Neural cell (in vitro differentiated cells): ENCODE results near the gene PDE6C. TPM values are rescaled to one million over a fixed set of nuclear protein-coding genes. Genes with fewer than 3 reads are reported as not detected.

ENCODE experiments used
- H2AFZ ChIP-seq: fragments of 200-600, 300-800 bp; sonication (generic), shearing (Covaris generic); 2 replicates; pipeline ENCODE4 v1.6.0; 2014; ENCODE audit warnings: low read depth, mild to moderate bottlenecking, antibody characterized with exemption, low read length, moderate library complexity
- H3F3A ChIP-seq: fragments of 200-600 bp; shearing (Covaris generic); 2 replicates; pipeline ENCODE4 v1.6.1; 2016; ENCODE audit warnings: mild to moderate bottlenecking, moderate library complexity, mixed read lengths, antibody characterized with exemption, low read length; ENCODE audit not compliant: insufficient read depth, poor library complexity, severe bottlenecking
- H3K27ac ChIP-seq: fragments of 200-600, 300-800 bp; sonication (generic), shearing (Covaris generic); 2 replicates; pipeline ENCODE4 v1.5.1; 2014; ENCODE audit warnings: mild to moderate bottlenecking, low read length, moderate library complexity
- H3K27me3 ChIP-seq: fragments of 300-800, 200-600 bp; sonication (generic), shearing (Covaris generic); 2 replicates; pipeline ENCODE4 v1.6.0; 2014; ENCODE audit warnings: mild to moderate bottlenecking, low read depth, low read length, moderate library complexity; ENCODE audit not compliant: insufficient read depth
- H3K36me3 ChIP-seq: fragments of 300-800, 200-600 bp; sonication (generic), shearing (Covaris generic); 2 replicates; pipeline ENCODE4 v1.5.1; 2014; ENCODE audit warnings: mild to moderate bottlenecking, antibody characterized with exemption, low read length, moderate library complexity; ENCODE audit not compliant: insufficient read depth
- H3K4me2 ChIP-seq: fragments of 300-800, 200-600 bp; sonication (generic), shearing (Covaris generic); 2 replicates; pipeline ENCODE4 v1.6.0; 2014; ENCODE audit warnings: mild to moderate bottlenecking, low read length
- H3K4me3 ChIP-seq: fragments of 300-800, 200-600 bp; sonication (generic), shearing (Covaris generic); 2 replicates; pipeline ENCODE4 v1.5.1; 2014; ENCODE audit warnings: mild to moderate bottlenecking, low read length, moderate library complexity
- H3K79me2 ChIP-seq: fragments of 200-600 bp; shearing (Covaris generic); replicated peaks from 2 replicates; pipeline ENCODE4 v1.6.0; 2014; ENCODE audit warnings: mild to moderate bottlenecking, low read length, moderate library complexity; ENCODE audit not compliant: insufficient read depth
- H3K9ac ChIP-seq: fragments of 300-800, 200-600 bp; sonication (generic), shearing (Covaris generic); 2 replicates; pipeline ENCODE4 v1.6.1; 2016; ENCODE audit warnings: mild to moderate bottlenecking, low read length, mixed read lengths
- H3K9me2 ChIP-seq: fragments of 200-600 bp; shearing (Covaris generic); 2 replicates; pipeline ENCODE4 v1.6.1; 2016; ENCODE audit warnings: mild to moderate bottlenecking, low read length, mixed read lengths; ENCODE audit not compliant: insufficient read depth
- H3K9me3 ChIP-seq: fragments of 200-600, 300-800 bp; sonication (generic), shearing (Covaris generic); 2 replicates; pipeline ENCODE4 v1.6.1; 2016; ENCODE audit warnings: mild to moderate bottlenecking, mixed run types, low read length, moderate library complexity, mixed read lengths
- H4K20me1 ChIP-seq: fragments of 200-600 bp; shearing (Covaris generic); 2 replicates; pipeline ENCODE4 v1.6.1; 2016; ENCODE audit warnings: mild to moderate bottlenecking, mixed run types; ENCODE audit not compliant: insufficient read depth
- EP300 ChIP-seq: fragments of 450-650 bp; conservative IDR thresholded peaks from 2 replicates; pipeline ENCODE4 v1.6.1; 2014; ENCODE audit warnings: antibody characterized with exemption, mild to moderate bottlenecking, moderate library complexity; ENCODE audit not compliant: poor library complexity, severe bottlenecking
- EZH2 ChIP-seq: fragments of 200-600, 300-800 bp; shearing (Covaris generic), sonication (generic); IDR thresholded peaks from 2 replicates; pipeline ENCODE4 v1.6.1; 2014; ENCODE audit warnings: antibody characterized with exemption, low read length, borderline replicate concordance, mild to moderate bottlenecking; ENCODE audit not compliant: insufficient read depth, poor library complexity, severe bottlenecking
- MXI1 ChIP-seq: fragments of 450-650 bp; conservative IDR thresholded peaks from 2 replicates; pipeline ENCODE4 v1.6.1; 2014; ENCODE audit warnings: antibody characterized with exemption, mild to moderate bottlenecking; ENCODE audit not compliant: poor library complexity, severe bottlenecking
- POLR2AphosphoS5 ChIP-seq: IDR thresholded peaks from 2 replicates; pipeline ENCODE4 v1.6.1; 2012
- RAD21 ChIP-seq: fragments of 450-650 bp; conservative IDR thresholded peaks from 2 replicates; pipeline ENCODE4 v1.6.1; 2014; ENCODE audit warnings: antibody characterized with exemption, mild to moderate bottlenecking, moderate library complexity
- SMC3 ChIP-seq: fragments of 450-650 bp; conservative IDR thresholded peaks from 2 replicates; pipeline ENCODE4 v1.6.1; 2014; ENCODE audit warnings: antibody characterized with exemption, mild to moderate bottlenecking, moderate library complexity; ENCODE audit not compliant: poor library complexity
- TAF1 ChIP-seq: IDR thresholded peaks from 2 replicates; pipeline ENCODE4 v1.6.1; 2012; ENCODE audit warnings: low read depth
- polyA plus RNA-seq: library from polyadenylated mRNA; depleted of rRNA; stranded (reverse); fragments of >200 nt; gene quantifications from 2 replicates; pipeline ENCODE4 v1.2.3, GENCODE V29; 2014
- TF ChIP-seq, protein P1 (sequence below): IDR thresholded peaks from 2 replicates; pipeline ENCODE4 v1.6.1; 2012; ENCODE audit warnings: borderline replicate concordance
- TF ChIP-seq, protein P2 (sequence below): fragments of 450-650 bp; IDR thresholded peaks from 2 replicates; pipeline ENCODE4 v1.5.1; 2014; ENCODE audit warnings: antibody characterized with exemption, mild to moderate bottlenecking, moderate library complexity; ENCODE audit not compliant: poor library complexity, severe bottlenecking

Gene PDE6C
- polyA plus RNA-seq, 1 donor from 2014 or later = not detected

DNA sequence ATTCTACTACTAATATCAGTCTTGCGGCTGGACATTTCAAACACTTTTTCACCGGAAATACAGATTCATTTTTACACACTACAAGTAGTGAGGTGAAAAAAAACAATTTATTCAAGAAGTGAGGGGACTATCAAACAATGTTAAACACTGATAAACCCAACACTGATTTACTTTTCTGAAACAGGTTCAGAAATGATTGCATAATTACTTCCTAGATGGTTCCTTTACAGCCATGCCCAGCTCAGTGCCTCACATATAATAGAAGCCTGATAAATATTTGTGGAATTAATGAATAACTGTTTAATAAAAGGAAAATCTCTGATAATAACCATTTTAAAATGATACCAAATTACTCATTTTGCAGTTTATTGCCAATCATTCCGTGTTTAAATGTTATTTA is 55.5 kb downstream of the PDE6C start:
- no peak overlapping the region for H3K4me2 ChIP-seq
- H3K36me3 ChIP-seq = peaks cover 7% of the 10 kb centered on the region
- H2AFZ ChIP-seq = no peak overlapping the region
- no peak overlapping the region for H3K9ac ChIP-seq
- H3K27ac ChIP-seq = no peak overlapping the region
- H3K9me2 ChIP-seq = no peaks in the 10 kb centered on the region
- H3K4me3 ChIP-seq = no peak overlapping the region
- no peaks in the 10 kb centered on the region for H3F3A ChIP-seq
- TF ChIP-seq POLR2AphosphoS5 (no peak), SMC3 (no peak), TAF1 (no peak), RAD21 (no peak), EZH2 (no peak), EP300 (no peak), MXI1 (no peak)
- TF ChIP-seq, protein P1, sequence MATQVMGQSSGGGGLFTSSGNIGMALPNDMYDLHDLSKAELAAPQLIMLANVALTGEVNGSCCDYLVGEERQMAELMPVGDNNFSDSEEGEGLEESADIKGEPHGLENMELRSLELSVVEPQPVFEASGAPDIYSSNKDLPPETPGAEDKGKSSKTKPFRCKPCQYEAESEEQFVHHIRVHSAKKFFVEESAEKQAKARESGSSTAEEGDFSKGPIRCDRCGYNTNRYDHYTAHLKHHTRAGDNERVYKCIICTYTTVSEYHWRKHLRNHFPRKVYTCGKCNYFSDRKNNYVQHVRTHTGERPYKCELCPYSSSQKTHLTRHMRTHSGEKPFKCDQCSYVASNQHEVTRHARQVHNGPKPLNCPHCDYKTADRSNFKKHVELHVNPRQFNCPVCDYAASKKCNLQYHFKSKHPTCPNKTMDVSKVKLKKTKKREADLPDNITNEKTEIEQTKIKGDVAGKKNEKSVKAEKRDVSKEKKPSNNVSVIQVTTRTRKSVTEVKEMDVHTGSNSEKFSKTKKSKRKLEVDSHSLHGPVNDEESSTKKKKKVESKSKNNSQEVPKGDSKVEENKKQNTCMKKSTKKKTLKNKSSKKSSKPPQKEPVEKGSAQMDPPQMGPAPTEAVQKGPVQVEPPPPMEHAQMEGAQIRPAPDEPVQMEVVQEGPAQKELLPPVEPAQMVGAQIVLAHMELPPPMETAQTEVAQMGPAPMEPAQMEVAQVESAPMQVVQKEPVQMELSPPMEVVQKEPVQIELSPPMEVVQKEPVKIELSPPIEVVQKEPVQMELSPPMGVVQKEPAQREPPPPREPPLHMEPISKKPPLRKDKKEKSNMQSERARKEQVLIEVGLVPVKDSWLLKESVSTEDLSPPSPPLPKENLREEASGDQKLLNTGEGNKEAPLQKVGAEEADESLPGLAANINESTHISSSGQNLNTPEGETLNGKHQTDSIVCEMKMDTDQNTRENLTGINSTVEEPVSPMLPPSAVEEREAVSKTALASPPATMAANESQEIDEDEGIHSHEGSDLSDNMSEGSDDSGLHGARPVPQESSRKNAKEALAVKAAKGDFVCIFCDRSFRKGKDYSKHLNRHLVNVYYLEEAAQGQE = no peak
- TF ChIP-seq, protein P2, sequence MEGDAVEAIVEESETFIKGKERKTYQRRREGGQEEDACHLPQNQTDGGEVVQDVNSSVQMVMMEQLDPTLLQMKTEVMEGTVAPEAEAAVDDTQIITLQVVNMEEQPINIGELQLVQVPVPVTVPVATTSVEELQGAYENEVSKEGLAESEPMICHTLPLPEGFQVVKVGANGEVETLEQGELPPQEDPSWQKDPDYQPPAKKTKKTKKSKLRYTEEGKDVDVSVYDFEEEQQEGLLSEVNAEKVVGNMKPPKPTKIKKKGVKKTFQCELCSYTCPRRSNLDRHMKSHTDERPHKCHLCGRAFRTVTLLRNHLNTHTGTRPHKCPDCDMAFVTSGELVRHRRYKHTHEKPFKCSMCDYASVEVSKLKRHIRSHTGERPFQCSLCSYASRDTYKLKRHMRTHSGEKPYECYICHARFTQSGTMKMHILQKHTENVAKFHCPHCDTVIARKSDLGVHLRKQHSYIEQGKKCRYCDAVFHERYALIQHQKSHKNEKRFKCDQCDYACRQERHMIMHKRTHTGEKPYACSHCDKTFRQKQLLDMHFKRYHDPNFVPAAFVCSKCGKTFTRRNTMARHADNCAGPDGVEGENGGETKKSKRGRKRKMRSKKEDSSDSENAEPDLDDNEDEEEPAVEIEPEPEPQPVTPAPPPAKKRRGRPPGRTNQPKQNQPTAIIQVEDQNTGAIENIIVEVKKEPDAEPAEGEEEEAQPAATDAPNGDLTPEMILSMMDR = no peak
- H3K27me3 ChIP-seq = no peaks in the 10 kb centered on the region
- no peaks in the 10 kb centered on the region for H3K79me2 ChIP-seq
- no peaks in the 10 kb centered on the region for H3K9me3 ChIP-seq
- H4K20me1 ChIP-seq = no peaks in the 10 kb centered on the region

DNA sequence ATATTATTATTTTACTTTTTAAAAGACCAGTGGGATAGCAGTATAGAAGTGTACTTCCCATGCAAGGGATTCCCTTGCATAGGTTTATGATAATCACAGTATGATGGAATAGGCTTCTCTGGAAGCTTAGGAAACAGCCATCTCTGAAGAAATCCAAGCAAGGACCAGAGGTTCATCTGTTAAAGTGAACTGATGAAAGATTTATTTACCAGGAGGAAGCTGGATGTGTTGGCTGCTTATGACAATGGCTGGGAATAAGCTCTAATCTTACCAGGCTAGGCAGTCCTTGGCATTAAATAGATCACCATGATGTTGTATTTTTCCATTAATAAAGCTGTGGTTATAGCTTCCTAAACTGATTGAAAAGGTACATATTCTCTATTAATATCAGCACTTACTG is 58.0 kb downstream of the PDE6C start:
- H3K9me3 ChIP-seq = no peaks in the 10 kb centered on the region
- H3K4me2 ChIP-seq = no peak overlapping the region
- no peak overlapping the region for H3K9ac ChIP-seq
- H3K79me2 ChIP-seq = no peaks in the 10 kb centered on the region
- no peaks in the 10 kb centered on the region for H3K9me2 ChIP-seq
- no peak overlapping the region for H3K27ac ChIP-seq
- H2AFZ ChIP-seq = no peak overlapping the region
- H4K20me1 ChIP-seq = no peaks in the 10 kb centered on the region
- no peak overlapping the region for H3K4me3 ChIP-seq
- H3K27me3 ChIP-seq = no peaks in the 10 kb centered on the region
- TF ChIP-seq, protein P1 = no peak
- TF ChIP-seq MXI1 (no peak), TAF1 (no peak), SMC3 (no peak), EZH2 (no peak), EP300 (no peak), RAD21 (no peak), POLR2AphosphoS5 (no peak)
- TF ChIP-seq, protein P2 = no peak
- H3F3A ChIP-seq = no peaks in the 10 kb centered on the region
- H3K36me3 ChIP-seq = peaks cover 7% of the 10 kb centered on the region
